Cardiac fibroblast (primary cell): ENCODE results near the gene DES.
A peak's percentile ranks its signal among the peaks of the same experiment; 100 is the strongest.

Experiments used
- DNase-seq, 2 donors: peaks; one replicate each; pipeline versions ENCODE4 v3.0.0 to v3.0.0-alpha.2; 2010; ENCODE audit warnings: low read depth in 2 of 2
- H3K4me3 ChIP-seq, 2 donors: replicated peaks in 1 of 2; 1 replicate in 1 of 2; 2 replicates in 1 of 2; pipeline ENCODE4 v1.5.1; 2011; ENCODE audit warnings: low read depth in 2 of 2, low read length in 2 of 2, mild to moderate bottlenecking in 2 of 2, moderate library complexity in 1 of 2
- TF ChIP-seq, protein P1 (sequence below): IDR thresholded peaks from one replicate; pipeline ENCODE4 v1.5.1; 2011; ENCODE audit warnings: low read depth, mild to moderate bottlenecking, low read length, inconsistent platforms

Gene DES

DNA sequence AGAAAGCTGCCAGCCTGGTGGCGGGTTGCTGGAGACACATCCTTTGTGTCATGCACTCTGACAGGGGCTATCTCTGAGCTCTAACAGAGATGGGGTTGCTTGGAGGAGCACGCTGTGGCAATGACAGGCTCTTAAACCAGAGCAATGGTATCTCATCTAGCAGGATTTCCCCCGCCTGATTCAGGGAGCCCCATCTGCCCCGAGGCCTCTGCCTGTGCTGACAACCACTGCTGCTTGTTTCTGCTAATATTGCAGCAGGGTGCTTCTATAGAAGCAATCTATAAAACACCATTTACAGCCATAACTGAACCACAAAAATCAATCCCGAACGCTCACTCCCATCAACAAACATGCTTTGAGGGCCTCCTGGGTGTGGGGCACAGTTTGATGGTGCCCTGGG, 17.6 kb upstream of the DES start:
- no peak overlapping the region for H3K4me3 ChIP-seq
- no peak for DNase-seq
- TF ChIP-seq, protein P1, sequence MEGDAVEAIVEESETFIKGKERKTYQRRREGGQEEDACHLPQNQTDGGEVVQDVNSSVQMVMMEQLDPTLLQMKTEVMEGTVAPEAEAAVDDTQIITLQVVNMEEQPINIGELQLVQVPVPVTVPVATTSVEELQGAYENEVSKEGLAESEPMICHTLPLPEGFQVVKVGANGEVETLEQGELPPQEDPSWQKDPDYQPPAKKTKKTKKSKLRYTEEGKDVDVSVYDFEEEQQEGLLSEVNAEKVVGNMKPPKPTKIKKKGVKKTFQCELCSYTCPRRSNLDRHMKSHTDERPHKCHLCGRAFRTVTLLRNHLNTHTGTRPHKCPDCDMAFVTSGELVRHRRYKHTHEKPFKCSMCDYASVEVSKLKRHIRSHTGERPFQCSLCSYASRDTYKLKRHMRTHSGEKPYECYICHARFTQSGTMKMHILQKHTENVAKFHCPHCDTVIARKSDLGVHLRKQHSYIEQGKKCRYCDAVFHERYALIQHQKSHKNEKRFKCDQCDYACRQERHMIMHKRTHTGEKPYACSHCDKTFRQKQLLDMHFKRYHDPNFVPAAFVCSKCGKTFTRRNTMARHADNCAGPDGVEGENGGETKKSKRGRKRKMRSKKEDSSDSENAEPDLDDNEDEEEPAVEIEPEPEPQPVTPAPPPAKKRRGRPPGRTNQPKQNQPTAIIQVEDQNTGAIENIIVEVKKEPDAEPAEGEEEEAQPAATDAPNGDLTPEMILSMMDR, result no peak

- H3K4me3 ChIP-seq, result no peak overlapping the region
- TF ChIP-seq, protein P1, result no peak
- no peak for DNase-seq
Observed at GRCh38 chr2:219401606-219402005, 16.6 kb upstream of the DES start.

GRCh38 chr2:219402665-219403515, 15.3 kb upstream of the DES start:
- TF ChIP-seq, protein P1, result peak; percentile 95
- H3K4me3 ChIP-seq, result no peak overlapping the region
- peak; percentile 91 for DNase-seq

DNA sequence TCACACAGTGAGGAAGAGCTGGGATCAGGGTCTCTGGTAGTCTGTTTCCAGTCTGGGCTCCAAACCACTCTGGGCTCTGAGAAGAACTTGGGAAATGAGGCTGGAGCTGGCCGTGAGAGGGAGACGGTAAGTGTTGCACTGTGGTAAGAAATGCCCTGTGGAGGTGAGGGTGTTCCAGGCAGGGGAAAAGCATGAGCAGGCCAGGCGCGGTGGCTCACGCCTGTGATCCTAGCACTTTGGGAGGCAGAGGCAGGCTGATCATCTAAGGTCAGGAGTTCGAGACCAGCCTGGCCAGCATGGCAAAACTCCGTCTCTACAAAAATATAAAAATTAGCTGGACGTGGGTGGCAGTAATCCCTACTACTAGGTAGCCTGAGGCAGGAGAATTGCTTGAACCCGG, 14.3 kb upstream of the DES start:
- H3K4me3 ChIP-seq, result no peak overlapping the region
- no peak for DNase-seq
- TF ChIP-seq, protein P1, result no peak

- TF ChIP-seq, protein P1, result no peak
- peak in 1 of 2 donors; percentile 29 for DNase-seq
- no peak overlapping the region for H3K4me3 ChIP-seq
Observed at GRCh38 chr2:219404291-219404910, 13.8 kb upstream of the DES start.

- no peak overlapping the region for H3K4me3 ChIP-seq
- DNase-seq, result no peak
- TF ChIP-seq, protein P1, result no peak
Observed at GRCh38 chr2:219404954-219405353, 13.2 kb upstream of the DES start.
